CD4-positive, alpha-beta T cell treated with Interleukin-15 for 4 hours (primary cell): Measurements from ENCODE around the gene INPP5A.
"Not testable (repeated sequence)": the region's sequence is repeated elsewhere in the genome, so short reads cannot be mapped to it uniquely, and the experiment has no call there.

Source experiments
- DNase-seq: peaks from one replicate; pipeline ENCODE4 v3.0.0-alpha.2; 2020; ENCODE audit warnings: low spot score

Gene INPP5A

GRCh38 chr10:132724446-132724845 is 186.9 kb downstream of the INPP5A start:
- no peak for DNase-seq

GRCh38 chr10:132725202-132725601 is 187.6 kb downstream of the INPP5A start:
- no peak for DNase-seq

- no peak for DNase-seq
These were observed 188.6 kb downstream of the INPP5A start for GRCh38 chr10:132726194-132726593.

GRCh38 chr10:132726951-132727350 is 189.4 kb downstream of the INPP5A start:
- DNase-seq, result no peak

- no peak for DNase-seq
These were observed 189.8 kb downstream of the INPP5A start for GRCh38 chr10:132727411-132727810.

- no peak for DNase-seq
These were observed 190.7 kb downstream of the INPP5A start for GRCh38 chr10:132728321-132728720.

- no peak for DNase-seq
These were observed 191.2 kb downstream of the INPP5A start for GRCh38 chr10:132728741-132729140.

- no peak for DNase-seq
These were observed 192.4 kb downstream of the INPP5A start for GRCh38 chr10:132729810-132730572.

- no peak for DNase-seq
These were observed 193.0 kb downstream of the INPP5A start for GRCh38 chr10:132730573-132730953.

- no peak for DNase-seq
These were observed 194.9 kb downstream of the INPP5A start for GRCh38 chr10:132732518-132732917.

- no peak for DNase-seq
These were observed 196.3 kb downstream of the INPP5A start for GRCh38 chr10:132733926-132734325.

- DNase-seq, result no peak
These were observed 197.8 kb downstream of the INPP5A start for GRCh38 chr10:132735341-132735775.

- DNase-seq, result no peak
These were observed 198.4 kb downstream of the INPP5A start for GRCh38 chr10:132735923-132736391.

- DNase-seq, result no peak
These were observed 199.9 kb downstream of the INPP5A start for GRCh38 chr10:132737390-132738048.

- DNase-seq, result no peak
These were observed 201.1 kb downstream of the INPP5A start for GRCh38 chr10:132738454-132739224.

- no peak for DNase-seq
These were observed 201.6 kb downstream of the INPP5A start for GRCh38 chr10:132739225-132739613.

GRCh38 chr10:132740588-132740987 is 203.0 kb downstream of the INPP5A start:
- DNase-seq, result no peak

- no peak for DNase-seq
These were observed 204.7 kb downstream of the INPP5A start for GRCh38 chr10:132742167-132742836.

- no peak for DNase-seq
These were observed 205.2 kb downstream of the INPP5A start for GRCh38 chr10:132742837-132743194.

GRCh38 chr10:132743196-132743924 is 205.8 kb downstream of the INPP5A start:
- not testable (repeated sequence) for DNase-seq

GRCh38 chr10:132743925-132744490 is 206.4 kb downstream of the INPP5A start:
- DNase-seq, result no peak
